ENCODE results near the gene DIRAS1. TPM values are rescaled to one million over a fixed set of nuclear protein-coding genes. Genes with fewer than 3 reads are reported as not detected.

The DIRAS1 gene
- total and polyA plus RNA-seq, 2 of the 4 experiments (the other 2 are of a cell fraction): 1.4 to 10.3 TPM

GRCh38 chr19:2676823-2677222 is 44.3 kb downstream of the DIRAS1 start:
- H4K91ac ChIP-seq (ENCODE audit: insufficient read depth, low read depth, low read length): no peak overlapping the region
- no peak for ATAC-seq (ENCODE audit: low read depth)
- no CpG with 5 or more reads among the region's 12 CpGs for WGBS, 2 experiments (ENCODE audit: extremely low coverage in 2 of 2, insufficient read length in 1 of 2)

More at GRCh38 chr19:2676823-2677222, 44.3 kb downstream of the DIRAS1 start:
- Histone ChIP-seq H3K14ac (replicated peaks; ENCODE audit: low read depth, low read length) (no peak overlapping the region), H3K4me3 (ENCODE audit: insufficient read depth, low read depth, low read length) (no peak overlapping the region), H3K9ac (ENCODE audit: low read depth, low read length) (no peak overlapping the region), H3K56ac (ENCODE audit: extremely low read depth, insufficient read depth, low read length) (no peak overlapping the region), H2BK20ac (ENCODE audit: low read depth, low read length) (no peak overlapping the region), H2AK9ac (replicated peaks; ENCODE audit: low read depth, low read length, poor library complexity) (no peak overlapping the region), H3K9me1 (ENCODE audit: insufficient read depth, low read length) (no peaks in the 10 kb centered on the region), H3K18ac (ENCODE audit: low read depth, low read length) (no peak overlapping the region), H3K4ac (ENCODE audit: low read depth, low read length) (no peak overlapping the region), H3K9me3 (ENCODE audit: control insufficient read depth, insufficient read depth, low read length) (no peaks in the 10 kb centered on the region), H4K5ac (ENCODE audit: low read depth, low read length) (no peak overlapping the region), H3K36me3 (ENCODE audit: control insufficient read depth, insufficient read depth, low read length) (no peaks in the 10 kb centered on the region), H3K4me1 (ENCODE audit: control insufficient read depth, insufficient read depth, low read length) (no peaks in the 10 kb centered on the region), H4K8ac (ENCODE audit: low read depth in 2 of 2, low read length in 2 of 2) (no peak overlapping the region), H3K27ac (ENCODE audit: insufficient read depth, low read length) (no peak overlapping the region), H2BK15ac (ENCODE audit: low read depth, low read length) (no peak overlapping the region), H3K23ac (ENCODE audit: low read depth, low read length) (no peak overlapping the region), H3K4me2 (ENCODE audit: low read depth, low read length) (no peak overlapping the region), H4K20me1 (ENCODE audit: insufficient read depth, low read length) (no peaks in the 10 kb centered on the region), H2BK5ac (ENCODE audit: low read depth, low read length, poor library complexity, severe bottlenecking) (no peak overlapping the region), H2AFZ (replicated peaks; ENCODE audit: low read length, poor library complexity) (no peak overlapping the region), H2BK120ac (ENCODE audit: low read depth, low read length) (no peak overlapping the region), H3K27me3 (ENCODE audit: control insufficient read depth, insufficient read depth, low read length) (peaks cover 43% of the 10 kb centered on the region), H3K79me1 (ENCODE audit: low read depth in 1 of 2, low read length in 2 of 2) (no peaks in the 10 kb centered on the region), H2AK5ac (ENCODE audit: low read depth, low read length) (no peak overlapping the region)
- dilution Hi-C loops (cut with HindIII; ENCODE audit: low sequenced_read_pairs, unreplicated experiment) (no loop called here), intact Hi-C loops (cut with micrococcal nuclease) (no loop called here), in situ Hi-C loops (cut with MboI; ENCODE audit: low sequenced_read_pairs) (no loop called here)
- BruUV-seq (replicated peaks): no TSS peak
- TF ChIP-seq MAZ (IDR thresholded peaks at IDR 0.05; ENCODE audit: borderline replicate concordance, low read depth, low read length): no peak
- TF ChIP-seq, protein P1, sequence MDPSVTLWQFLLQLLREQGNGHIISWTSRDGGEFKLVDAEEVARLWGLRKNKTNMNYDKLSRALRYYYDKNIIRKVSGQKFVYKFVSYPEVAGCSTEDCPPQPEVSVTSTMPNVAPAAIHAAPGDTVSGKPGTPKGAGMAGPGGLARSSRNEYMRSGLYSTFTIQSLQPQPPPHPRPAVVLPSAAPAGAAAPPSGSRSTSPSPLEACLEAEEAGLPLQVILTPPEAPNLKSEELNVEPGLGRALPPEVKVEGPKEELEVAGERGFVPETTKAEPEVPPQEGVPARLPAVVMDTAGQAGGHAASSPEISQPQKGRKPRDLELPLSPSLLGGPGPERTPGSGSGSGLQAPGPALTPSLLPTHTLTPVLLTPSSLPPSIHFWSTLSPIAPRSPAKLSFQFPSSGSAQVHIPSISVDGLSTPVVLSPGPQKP (IDR thresholded peaks at IDR 0.05; ENCODE audit: borderline replicate concordance, low read depth, low read length): no peak
- no peak for TF ChIP-seq RCOR1 (IDR thresholded peaks at IDR 0.05; ENCODE audit: insufficient replicate concordance, low read length)
- TF ChIP-seq SMC3 (IDR thresholded peaks at IDR 0.05; ENCODE audit: low read depth, low read length): no peak
- no peak for TF ChIP-seq USF2 (IDR thresholded peaks at IDR 0.05; ENCODE audit: low read depth, low read length)
- TF ChIP-seq BHLHE40 (IDR thresholded peaks at IDR 0.05; ENCODE audit: low read depth, low read length): no peak
- TF ChIP-seq FOS (IDR thresholded peaks at IDR 0.05; ENCODE audit: low read depth, low read length): no peak
- TF ChIP-seq CEBPB (IDR thresholded peaks at IDR 0.05; ENCODE audit: low read depth, low read length): no peak
- TF ChIP-seq RAD21 (IDR thresholded peaks at IDR 0.05; ENCODE audit: low read length): no peak
- TF ChIP-seq RFX5 (IDR thresholded peaks at IDR 0.05; ENCODE audit: low read depth, low read length): no peak
- TF ChIP-seq MAFK (IDR thresholded peaks at IDR 0.05; ENCODE audit: low read depth, low read length): no peak
- TF ChIP-seq POLR2A (IDR thresholded peaks at IDR 0.05; ENCODE audit: low read depth, low read length): no peak
- TF ChIP-seq CHD1 (IDR thresholded peaks at IDR 0.05; ENCODE audit: low read depth, low read length): no peak
- POLR2A ChIA-PET (ENCODE audit: unreplicated experiment): no interaction called here
- CTCF ChIA-PET: interaction anchor here (0.7 kb wide), 1 partner anchor 27 kb away, joined by 3 read pairs; no protein-coding TSS in a partner anchor
- no peak for DNase-seq
